Stomach (tissue), 9 donors: Measurements from ENCODE around the gene AK5. TPM values are rescaled to one million over a fixed set of nuclear protein-coding genes. Genes with fewer than 3 reads are reported as not detected.

Experiments used
- DNase-seq, 2 donors: peaks; one replicate each; pipeline versions ENCODE4 v3.0.0 to v3.0.0-alpha.2; 2013 to 2019
- H3K27ac ChIP-seq, 5 donors: fragments of 200-600 bp in 4 of 5; sonication (generic) in 4 of 5; one replicate each; pipeline ENCODE4 v1.5.1; 2013 to 2019; ENCODE audit warnings: mild to moderate bottlenecking in 1 of 5, moderate library complexity in 1 of 5
- H3K27me3 ChIP-seq, 3 donors: fragments of 200-600 bp; sonication (generic); one replicate each; pipeline ENCODE4 v1.5.1; 2017 to 2019; ENCODE audit warnings: mixed run types in 1 of 3
- H3K36me3 ChIP-seq, 4 donors: fragments of 200-600 bp; sonication (generic); 1 replicate in 3 of 4; 2 replicates in 1 of 4; pipeline ENCODE4 v1.5.1; 2016 to 2019
- H3K4me1 ChIP-seq, 4 donors: fragments of 200-600 bp; sonication (generic); one replicate each; pipeline ENCODE4 v1.5.1; 2016 to 2019
- H3K4me3 ChIP-seq, 4 donors: fragments of 200-600 bp; sonication (generic) in 3 of 4; one replicate each; pipeline ENCODE4 v1.5.1; 2016 to 2019; ENCODE audit warnings: mild to moderate bottlenecking in 1 of 4
- H3K9me3 ChIP-seq, 4 donors: fragments of 200-600 bp; sonication (generic); one replicate each; pipeline ENCODE4 v1.5.1; 2016 to 2019
- CTCF ChIP-seq, 7 experiments: fragments of 450-650 bp in 4 of 7; fragments of 200-600 bp in 3 of 7; sonication (generic) in 3 of 7; IDR thresholded peaks; one replicate each; pipeline ENCODE4 v1.5.1; 2016 to 2019; ENCODE audit warnings: antibody characterized with exemption in 7 of 7, control low read depth in 2 of 7, mild to moderate bottlenecking in 1 of 7
- EP300 ChIP-seq: sonication (generic); formaldehyde crosslinking; IDR thresholded peaks from one replicate; pipeline ENCODE4 v1.6.1; 2017; ENCODE audit warnings: antibody characterized with exemption
- POLR2A ChIP-seq, 4 donors: fragments of 450-650 bp; IDR thresholded peaks; one replicate each; pipeline ENCODE4 v1.6.1; 2016; ENCODE audit warnings: antibody characterized with exemption in 4 of 4, control low read depth in 2 of 4, mild to moderate bottlenecking in 1 of 4, moderate library complexity in 1 of 4
- POLR2AphosphoS5 ChIP-seq, 3 donors: sonication (generic); formaldehyde crosslinking; IDR thresholded peaks; one replicate each; pipeline ENCODE4 v1.6.1; 2016; ENCODE audit warnings: antibody characterized with exemption in 3 of 3
- WGBS, 5 donors: extraction: QIAGEN DNeasy Blood & Tissue Kit in 3 of 5; methylation state at CpG; one replicate each; pipeline versions ENCODE4 v1.1.5 to v1.1.7; 2013 to 2018; 5-methylcytosine and 5-hydroxymethylcytosine counted together
- intact Hi-C: fragments of 100-400 bp; cut with DNase I; formaldehyde crosslinking; loops from one replicate; pipeline ENCODE4 v1.15.1; 2023; ENCODE audit warnings: low total_unique reads
- polyA plus RNA-seq, 3 donors: library from polyadenylated mRNA; stranded (reverse); fragments of 200-250 nt; gene quantifications; one replicate each; pipeline ENCODE4 v1.2.3, GENCODE V29; 2013
- total RNA-seq, 5 donors: library from RNA; depleted of rRNA; stranded (reverse); fragments of >200 nt; gene quantifications; one replicate each; pipeline versions ENCODE4 v1.1.0 to v1.2.3, GENCODE V29; 2014 to 2016
- donor health status: healthy with polysubstance abuse.
- donor health status: Bipolar disorder and iron deficiency.
- donor health status: healthy.

AK5 gene
- total and polyA plus RNA-seq, 8 donors: 0.23 to 5.0 (median 1.3) TPM; not detected in 3

GRCh38 chr1:77446841-77447555 lies 165.2 kb downstream of the AK5 start:
- DNase-seq: no peak
- no peaks in the 10 kb centered on the region for H3K4me1 ChIP-seq
- intact Hi-C loops: no loop called here
- no peak overlapping the region for H3K4me3 ChIP-seq
- H3K27ac ChIP-seq: no peak overlapping the region
- TF ChIP-seq CTCF (IDR thresholded peaks at IDR 0.05) (no peak), POLR2A (IDR thresholded peaks at IDR 0.05) (no peak), EP300 (no peak), POLR2AphosphoS5 (IDR thresholded peaks at IDR 0.05) (no peak)
- H3K27me3 ChIP-seq: no peaks in the 10 kb centered on the region
- WGBS, 5 donors: 82 to 91% (median 86%) methylated on average over 4 of the region's 4 CpGs
- H3K36me3 ChIP-seq: no peaks in the 10 kb centered on the region
- H3K9me3 ChIP-seq: no peaks in the 10 kb centered on the region

- WGBS, 5 donors: 72 to 85% (median 76%) methylated on average over 2 of the region's 2 CpGs
- Histone ChIP-seq H3K4me3 (no peak overlapping the region), H3K36me3 (no peaks in the 10 kb centered on the region), H3K27me3 (no peaks in the 10 kb centered on the region), H3K27ac (no peak overlapping the region), H3K4me1 (no peaks in the 10 kb centered on the region), H3K9me3 (no peaks in the 10 kb centered on the region)
- no peak for TF ChIP-seq EP300
- TF ChIP-seq POLR2A (IDR thresholded peaks at IDR 0.05): no peak
- TF ChIP-seq CTCF (IDR thresholded peaks at IDR 0.05): no peak
- no peak for TF ChIP-seq POLR2AphosphoS5 (IDR thresholded peaks at IDR 0.05)
- intact Hi-C loops: no loop called here
- DNase-seq: peak in 1 of 2 donors; percentile 21
These were observed 165.8 kb downstream of the AK5 start for GRCh38 chr1:77447669-77448068.

GRCh38 chr1:77459881-77460280 lies 178.1 kb downstream of the AK5 start:
- Histone ChIP-seq H3K27me3 (no peaks in the 10 kb centered on the region), H3K9me3 (no peaks in the 10 kb centered on the region), H3K4me1 (no peaks in the 10 kb centered on the region), H3K27ac (no peak overlapping the region), H3K36me3 (no peaks in the 10 kb centered on the region), H3K4me3 (no peak overlapping the region)
- no peak for DNase-seq
- TF ChIP-seq POLR2A (IDR thresholded peaks at IDR 0.05) (no peak), EP300 (no peak), POLR2AphosphoS5 (IDR thresholded peaks at IDR 0.05) (no peak), CTCF (IDR thresholded peaks at IDR 0.05) (no peak)
- intact Hi-C loops: no loop called here

DNA sequence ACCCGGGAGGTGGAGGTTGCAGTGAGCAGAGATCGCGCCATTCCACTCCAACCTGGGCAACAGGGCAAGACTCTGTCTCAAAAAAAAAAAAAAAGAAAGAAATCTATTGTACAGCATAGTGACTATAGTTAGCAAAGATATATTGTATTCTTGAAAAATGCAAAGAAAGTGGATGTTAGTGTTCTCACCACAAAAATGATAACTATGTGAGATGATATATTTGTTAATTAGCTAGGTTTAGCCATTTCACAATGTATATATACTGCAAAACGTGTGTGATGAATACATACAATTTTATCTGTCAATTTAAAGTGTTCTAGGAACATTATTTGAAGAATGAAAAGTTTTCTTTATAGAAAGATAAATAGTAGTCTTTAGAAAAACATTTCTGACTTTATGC lies 179.9 kb downstream of the AK5 start:
- intact Hi-C loops: no loop called here
- no peak overlapping the region for H3K27ac ChIP-seq
- TF ChIP-seq POLR2A (IDR thresholded peaks at IDR 0.05) (no peak), CTCF (IDR thresholded peaks at IDR 0.05) (no peak), EP300 (no peak), POLR2AphosphoS5 (IDR thresholded peaks at IDR 0.05) (no peak)
- WGBS, 5 donors: 72 to 80% (median 76%) methylated on average over 4 of the region's 4 CpGs
- no peaks in the 10 kb centered on the region for H3K27me3 ChIP-seq
- no peaks in the 10 kb centered on the region for H3K36me3 ChIP-seq
- DNase-seq: no peak
- no peaks in the 10 kb centered on the region for H3K9me3 ChIP-seq
- H3K4me1 ChIP-seq: no peaks in the 10 kb centered on the region
- H3K4me3 ChIP-seq: no peak overlapping the region
